Astrocyte of the cerebellum (primary cell): Measurements from ENCODE around the gene KRTAP10-3.

Experiments used
- DNase-seq: peaks from one replicate; pipeline ENCODE4 v3.0.0-alpha.2; 2011; ENCODE audit warnings: low read depth
- H3K4me3 ChIP-seq: 2 replicates; pipeline ENCODE4 v1.5.1; 2011; ENCODE audit warnings: mild to moderate bottlenecking, low read depth, low read length, moderate library complexity
- in situ Hi-C: cut with HindIII; loops from 2 replicates; pipeline ENCODE4 v1.10.0; 2017; ENCODE audit warnings: low sequenced_read_pairs
- TF ChIP-seq, protein P1 (sequence below): IDR thresholded peaks from 2 replicates; pipeline ENCODE4 v1.5.1; 2012; ENCODE audit warnings: low read length, low read depth, moderate library complexity, mild to moderate bottlenecking; ENCODE audit errors: missing control alignments

Gene KRTAP10-3

DNA sequence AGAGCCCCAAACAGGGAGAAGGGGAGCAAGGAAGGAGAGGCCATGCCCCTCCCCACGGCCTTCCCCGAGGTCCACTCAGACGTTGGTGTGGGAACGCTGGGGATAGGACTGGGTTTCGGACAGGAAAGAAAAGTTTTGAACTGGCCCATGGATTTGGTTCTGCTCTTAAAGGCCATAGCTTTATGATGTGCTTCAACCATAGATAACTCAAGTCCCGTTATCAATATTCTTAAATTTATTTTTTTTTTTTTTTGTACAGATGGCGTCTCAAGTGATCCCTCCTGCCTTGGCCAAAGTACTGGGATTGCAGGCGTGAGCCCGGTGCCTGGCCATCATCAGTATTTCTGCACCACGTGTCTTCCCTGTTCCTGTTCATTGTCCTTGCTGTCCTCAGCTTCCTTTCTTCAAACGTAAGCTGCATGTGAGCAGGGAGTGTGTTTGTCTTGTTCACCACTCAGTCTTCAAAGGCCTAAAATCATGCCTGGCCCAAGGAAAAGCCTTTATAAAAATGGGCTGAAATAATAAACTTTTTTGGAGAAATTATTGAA, 17.8 kb downstream of the KRTAP10-3 start:
- in situ Hi-C loops: no loop called here
- TF ChIP-seq, protein P1, sequence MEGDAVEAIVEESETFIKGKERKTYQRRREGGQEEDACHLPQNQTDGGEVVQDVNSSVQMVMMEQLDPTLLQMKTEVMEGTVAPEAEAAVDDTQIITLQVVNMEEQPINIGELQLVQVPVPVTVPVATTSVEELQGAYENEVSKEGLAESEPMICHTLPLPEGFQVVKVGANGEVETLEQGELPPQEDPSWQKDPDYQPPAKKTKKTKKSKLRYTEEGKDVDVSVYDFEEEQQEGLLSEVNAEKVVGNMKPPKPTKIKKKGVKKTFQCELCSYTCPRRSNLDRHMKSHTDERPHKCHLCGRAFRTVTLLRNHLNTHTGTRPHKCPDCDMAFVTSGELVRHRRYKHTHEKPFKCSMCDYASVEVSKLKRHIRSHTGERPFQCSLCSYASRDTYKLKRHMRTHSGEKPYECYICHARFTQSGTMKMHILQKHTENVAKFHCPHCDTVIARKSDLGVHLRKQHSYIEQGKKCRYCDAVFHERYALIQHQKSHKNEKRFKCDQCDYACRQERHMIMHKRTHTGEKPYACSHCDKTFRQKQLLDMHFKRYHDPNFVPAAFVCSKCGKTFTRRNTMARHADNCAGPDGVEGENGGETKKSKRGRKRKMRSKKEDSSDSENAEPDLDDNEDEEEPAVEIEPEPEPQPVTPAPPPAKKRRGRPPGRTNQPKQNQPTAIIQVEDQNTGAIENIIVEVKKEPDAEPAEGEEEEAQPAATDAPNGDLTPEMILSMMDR: no peak
- H3K4me3 ChIP-seq: no peak overlapping the region
- DNase-seq: no peak

DNA sequence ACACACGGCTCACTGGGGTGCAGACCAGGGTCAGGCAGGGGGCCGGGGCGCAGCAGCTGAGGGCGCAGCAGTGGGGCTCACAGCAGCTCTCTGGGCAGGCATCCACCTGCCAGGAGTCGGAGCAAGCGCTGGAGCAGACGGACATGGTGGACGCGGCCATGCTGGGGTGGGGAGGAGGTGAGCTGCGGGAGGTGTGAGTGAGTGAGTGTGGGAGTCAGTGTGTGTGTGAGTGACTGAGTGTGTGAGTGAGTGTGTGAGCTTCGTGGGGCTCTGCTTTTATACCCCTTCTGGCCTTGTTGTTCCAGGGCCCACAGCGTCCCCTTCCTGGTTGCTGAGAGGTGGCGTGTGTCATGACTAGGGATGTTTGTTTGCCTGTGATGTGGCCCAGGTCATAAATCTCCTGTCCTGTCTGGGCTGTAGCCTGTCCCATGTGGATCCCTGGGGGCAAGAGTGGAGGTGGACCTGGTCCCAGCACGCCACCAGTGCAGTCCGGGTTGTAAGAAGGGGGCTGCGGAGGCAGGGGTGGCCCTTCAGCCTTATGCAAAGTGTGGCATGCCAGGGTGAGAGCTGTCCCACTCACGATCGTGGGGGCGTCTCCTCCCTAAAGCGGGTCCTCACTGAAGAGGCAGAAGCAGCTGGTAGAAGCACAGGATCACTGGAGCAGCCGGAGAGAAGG, 18.5 kb downstream of the KRTAP10-3 start, which contains the start of gene KRTAP10-1:
TSS of gene KRTAP10-1 (minus strand) at position 205 of the 676 bp plus-strand sequence. CDS start at position 160, 45 bp downstream.
- H3K4me3 ChIP-seq: no peak within 1 kb of the TSS
- TF ChIP-seq, protein P1: no peak
- no peak for DNase-seq
- in situ Hi-C loops: no loop called here

DNA sequence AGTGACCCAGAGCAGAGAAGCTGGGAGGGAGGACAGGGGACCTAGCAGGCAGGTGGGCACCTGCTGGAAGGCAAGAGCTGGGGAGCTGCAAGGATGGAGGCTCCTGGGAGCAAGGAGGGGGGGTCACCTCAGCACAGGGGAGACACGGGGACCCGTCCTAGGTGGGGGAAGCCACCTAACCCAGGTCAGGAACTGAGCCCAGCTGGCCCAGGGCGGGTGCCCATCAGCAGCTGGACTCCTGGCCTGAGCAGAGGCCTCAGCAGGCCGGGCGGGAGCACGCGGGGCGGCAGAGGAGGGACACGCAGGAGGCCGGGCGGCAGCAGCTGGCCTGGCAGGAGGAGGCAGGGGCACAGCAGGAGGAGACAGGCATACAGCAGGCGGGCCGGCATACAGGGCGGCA, 19.5 kb downstream of the KRTAP10-3 start:
- in situ Hi-C loops: no loop called here
- TF ChIP-seq, protein P1: no peak
- DNase-seq: no peak
- H3K4me3 ChIP-seq: no peak overlapping the region

DNA sequence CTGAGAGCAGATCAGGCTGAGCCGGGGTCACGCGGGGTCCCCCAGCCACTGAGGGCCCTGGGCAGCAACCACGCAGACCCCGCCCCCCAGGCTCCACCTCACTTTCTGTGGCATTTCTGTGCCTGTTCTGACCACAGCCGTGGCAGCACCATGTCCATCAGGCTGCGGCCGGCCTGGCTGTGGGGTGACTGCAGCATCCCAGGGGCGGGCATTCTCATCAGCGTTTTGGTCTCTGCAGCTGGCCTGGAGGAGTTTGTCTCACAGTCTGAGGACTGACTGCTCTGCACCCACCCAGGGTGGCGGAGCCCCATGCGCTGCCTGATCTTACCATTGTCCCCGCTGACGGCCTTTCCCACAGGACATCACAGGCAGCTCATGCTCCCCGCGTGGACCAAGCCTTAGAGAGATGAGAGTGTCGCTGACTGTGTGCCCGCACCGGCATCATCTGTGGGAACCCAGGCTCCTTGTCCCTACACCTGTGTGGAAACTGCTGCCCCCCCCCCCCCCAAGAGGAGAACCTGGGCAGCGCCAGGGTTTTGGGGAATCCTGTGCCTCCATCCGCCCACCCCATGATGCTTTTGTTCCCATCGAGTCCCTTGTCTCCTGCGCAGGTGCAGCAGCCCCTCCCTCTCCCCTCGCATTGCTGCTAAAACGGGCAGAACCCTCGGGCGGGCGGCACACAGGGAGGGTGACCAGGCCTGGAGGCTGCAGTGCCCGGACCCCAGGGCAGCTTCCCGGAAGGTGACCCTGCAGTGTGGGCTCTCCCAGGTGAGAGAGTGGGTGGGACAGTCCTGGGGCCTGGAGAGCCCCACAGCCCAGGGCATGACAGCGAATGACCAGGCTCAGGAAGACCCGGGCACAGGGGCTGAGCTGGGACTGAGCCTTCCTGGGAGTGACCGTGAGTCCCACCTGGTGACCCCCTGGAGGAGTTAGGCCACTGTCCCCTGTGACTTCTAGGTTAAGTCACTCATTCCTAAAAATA, 20.4 kb downstream of the KRTAP10-3 start:
- no peak overlapping the region for H3K4me3 ChIP-seq
- in situ Hi-C loops: no loop called here
- DNase-seq: no peak
- TF ChIP-seq, protein P1: no peak

DNA sequence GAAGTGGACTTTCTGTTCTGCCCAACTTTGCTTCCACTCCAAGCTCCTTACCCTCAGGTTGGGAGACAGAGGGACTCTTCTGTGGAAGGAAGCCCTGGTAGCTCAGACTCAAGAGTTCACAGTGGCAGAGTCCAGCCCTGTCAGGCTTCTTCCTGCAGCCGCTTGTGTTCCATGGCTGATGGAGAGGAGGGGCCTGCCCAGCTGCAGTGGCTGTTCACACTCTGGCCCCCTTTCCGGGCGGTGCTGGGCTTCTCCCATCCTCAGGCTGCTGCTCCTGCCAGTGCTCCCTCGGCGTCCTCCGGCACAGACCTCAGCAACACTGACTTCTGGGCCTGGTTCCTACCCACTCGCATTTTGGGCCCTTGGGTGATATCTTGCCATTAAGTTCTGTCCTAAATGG, 22.6 kb downstream of the KRTAP10-3 start:
- in situ Hi-C loops: no loop called here
- DNase-seq: no peak
- no peak overlapping the region for H3K4me3 ChIP-seq
- TF ChIP-seq, protein P1: no peak

DNA sequence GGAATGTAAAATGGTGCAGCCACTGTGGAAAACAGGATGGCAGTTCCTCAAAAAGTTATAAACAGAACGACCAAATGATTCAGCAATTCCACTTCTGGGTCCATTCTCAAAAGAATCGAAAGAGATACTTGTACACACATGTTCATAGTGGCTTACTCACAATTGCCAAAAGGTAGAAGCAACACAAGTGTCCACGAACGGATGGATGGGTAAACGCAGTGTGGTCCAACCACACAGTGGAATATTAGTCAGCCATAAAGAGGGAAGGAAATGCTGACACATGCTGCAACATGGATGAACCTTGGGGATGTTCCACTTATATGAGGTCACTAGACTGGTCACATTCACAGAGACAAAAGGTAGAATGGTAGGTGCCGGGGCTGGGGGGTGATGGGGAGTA, 23.9 kb downstream of the KRTAP10-3 start:
- TF ChIP-seq, protein P1: no peak
- in situ Hi-C loops: no loop called here
- no peak for DNase-seq
- no peak overlapping the region for H3K4me3 ChIP-seq
